Neural cell (in vitro differentiated cells): Measurements from ENCODE around the gene SBK1. TPM values are rescaled to one million over a fixed set of nuclear protein-coding genes. Genes with fewer than 3 reads are reported as not detected.

Experiments used
- H2AFZ ChIP-seq: fragments of 200-600, 300-800 bp; sonication (generic), shearing (Covaris generic); 2 replicates; pipeline ENCODE4 v1.6.0; 2014; ENCODE audit warnings: low read depth, mild to moderate bottlenecking, antibody characterized with exemption, low read length, moderate library complexity
- H3F3A ChIP-seq: fragments of 200-600 bp; shearing (Covaris generic); 2 replicates; pipeline ENCODE4 v1.6.1; 2016; ENCODE audit warnings: mild to moderate bottlenecking, moderate library complexity, mixed read lengths, antibody characterized with exemption, low read length; ENCODE audit not compliant: insufficient read depth, poor library complexity, severe bottlenecking
- H3K27ac ChIP-seq: fragments of 200-600, 300-800 bp; sonication (generic), shearing (Covaris generic); 2 replicates; pipeline ENCODE4 v1.5.1; 2014; ENCODE audit warnings: mild to moderate bottlenecking, low read length, moderate library complexity
- H3K27me3 ChIP-seq: fragments of 300-800, 200-600 bp; sonication (generic), shearing (Covaris generic); 2 replicates; pipeline ENCODE4 v1.6.0; 2014; ENCODE audit warnings: mild to moderate bottlenecking, low read depth, low read length, moderate library complexity; ENCODE audit not compliant: insufficient read depth
- H3K36me3 ChIP-seq: fragments of 300-800, 200-600 bp; sonication (generic), shearing (Covaris generic); 2 replicates; pipeline ENCODE4 v1.5.1; 2014; ENCODE audit warnings: mild to moderate bottlenecking, antibody characterized with exemption, low read length, moderate library complexity; ENCODE audit not compliant: insufficient read depth
- H3K4me2 ChIP-seq: fragments of 300-800, 200-600 bp; sonication (generic), shearing (Covaris generic); 2 replicates; pipeline ENCODE4 v1.6.0; 2014; ENCODE audit warnings: mild to moderate bottlenecking, low read length
- H3K4me3 ChIP-seq: fragments of 300-800, 200-600 bp; sonication (generic), shearing (Covaris generic); 2 replicates; pipeline ENCODE4 v1.5.1; 2014; ENCODE audit warnings: mild to moderate bottlenecking, low read length, moderate library complexity
- H3K79me2 ChIP-seq: fragments of 200-600 bp; shearing (Covaris generic); replicated peaks from 2 replicates; pipeline ENCODE4 v1.6.0; 2014; ENCODE audit warnings: mild to moderate bottlenecking, low read length, moderate library complexity; ENCODE audit not compliant: insufficient read depth
- H3K9ac ChIP-seq: fragments of 300-800, 200-600 bp; sonication (generic), shearing (Covaris generic); 2 replicates; pipeline ENCODE4 v1.6.1; 2016; ENCODE audit warnings: mild to moderate bottlenecking, low read length, mixed read lengths
- H3K9me2 ChIP-seq: fragments of 200-600 bp; shearing (Covaris generic); 2 replicates; pipeline ENCODE4 v1.6.1; 2016; ENCODE audit warnings: mild to moderate bottlenecking, low read length, mixed read lengths; ENCODE audit not compliant: insufficient read depth
- H3K9me3 ChIP-seq: fragments of 200-600, 300-800 bp; sonication (generic), shearing (Covaris generic); 2 replicates; pipeline ENCODE4 v1.6.1; 2016; ENCODE audit warnings: mild to moderate bottlenecking, mixed run types, low read length, moderate library complexity, mixed read lengths
- H4K20me1 ChIP-seq: fragments of 200-600 bp; shearing (Covaris generic); 2 replicates; pipeline ENCODE4 v1.6.1; 2016; ENCODE audit warnings: mild to moderate bottlenecking, mixed run types; ENCODE audit not compliant: insufficient read depth
- CTCF ChIP-seq: fragments of 450-650 bp; IDR thresholded peaks from 2 replicates; pipeline ENCODE4 v1.5.1; 2014; ENCODE audit warnings: antibody characterized with exemption, mild to moderate bottlenecking, moderate library complexity; ENCODE audit not compliant: poor library complexity, severe bottlenecking
- EP300 ChIP-seq: fragments of 450-650 bp; conservative IDR thresholded peaks from 2 replicates; pipeline ENCODE4 v1.6.1; 2014; ENCODE audit warnings: antibody characterized with exemption, mild to moderate bottlenecking, moderate library complexity; ENCODE audit not compliant: poor library complexity, severe bottlenecking
- EZH2 ChIP-seq: fragments of 200-600, 300-800 bp; shearing (Covaris generic), sonication (generic); IDR thresholded peaks from 2 replicates; pipeline ENCODE4 v1.6.1; 2014; ENCODE audit warnings: antibody characterized with exemption, low read length, borderline replicate concordance, mild to moderate bottlenecking; ENCODE audit not compliant: insufficient read depth, poor library complexity, severe bottlenecking
- MXI1 ChIP-seq: fragments of 450-650 bp; conservative IDR thresholded peaks from 2 replicates; pipeline ENCODE4 v1.6.1; 2014; ENCODE audit warnings: antibody characterized with exemption, mild to moderate bottlenecking; ENCODE audit not compliant: poor library complexity, severe bottlenecking
- POLR2AphosphoS5 ChIP-seq: IDR thresholded peaks from 2 replicates; pipeline ENCODE4 v1.6.1; 2012
- RAD21 ChIP-seq: fragments of 450-650 bp; conservative IDR thresholded peaks from 2 replicates; pipeline ENCODE4 v1.6.1; 2014; ENCODE audit warnings: antibody characterized with exemption, mild to moderate bottlenecking, moderate library complexity
- SMC3 ChIP-seq: fragments of 450-650 bp; conservative IDR thresholded peaks from 2 replicates; pipeline ENCODE4 v1.6.1; 2014; ENCODE audit warnings: antibody characterized with exemption, mild to moderate bottlenecking, moderate library complexity; ENCODE audit not compliant: poor library complexity
- TAF1 ChIP-seq: IDR thresholded peaks from 2 replicates; pipeline ENCODE4 v1.6.1; 2012; ENCODE audit warnings: low read depth
- polyA plus RNA-seq: library from polyadenylated mRNA; depleted of rRNA; stranded (reverse); fragments of >200 nt; gene quantifications from 2 replicates; pipeline ENCODE4 v1.2.3, GENCODE V29; 2014
- TF ChIP-seq, protein P1 (sequence below): IDR thresholded peaks from 2 replicates; pipeline ENCODE4 v1.6.1; 2012; ENCODE audit warnings: borderline replicate concordance

Gene SBK1
- polyA plus RNA-seq, 1 donor from 2014 or later: 18.2 TPM

DNA sequence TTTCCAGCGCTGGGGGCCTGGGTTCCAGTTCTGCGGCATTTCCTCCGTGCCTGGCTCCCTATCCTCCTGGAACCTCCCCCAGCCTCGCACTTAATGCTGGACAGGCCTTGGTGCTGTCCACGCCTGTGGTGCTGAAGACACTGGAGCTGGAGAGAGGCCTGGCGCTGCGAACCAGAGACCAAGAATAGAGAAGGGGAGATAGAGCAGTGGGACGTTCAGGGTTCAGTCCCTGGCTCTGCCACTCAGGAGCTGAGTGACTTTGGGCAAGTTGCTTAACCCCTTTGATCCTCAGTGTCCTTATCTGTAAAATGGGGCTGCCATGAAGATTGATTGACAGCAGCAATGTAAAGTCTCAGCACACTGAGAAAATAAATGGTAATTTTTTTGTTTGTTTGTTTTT is 11.9 kb downstream of the SBK1 start:
- TF ChIP-seq EP300 (no peak), RAD21 (no peak), CTCF (no peak), EZH2 (no peak), POLR2AphosphoS5 (no peak), TAF1 (no peak), SMC3 (no peak), MXI1 (no peak)
- TF ChIP-seq, protein P1, sequence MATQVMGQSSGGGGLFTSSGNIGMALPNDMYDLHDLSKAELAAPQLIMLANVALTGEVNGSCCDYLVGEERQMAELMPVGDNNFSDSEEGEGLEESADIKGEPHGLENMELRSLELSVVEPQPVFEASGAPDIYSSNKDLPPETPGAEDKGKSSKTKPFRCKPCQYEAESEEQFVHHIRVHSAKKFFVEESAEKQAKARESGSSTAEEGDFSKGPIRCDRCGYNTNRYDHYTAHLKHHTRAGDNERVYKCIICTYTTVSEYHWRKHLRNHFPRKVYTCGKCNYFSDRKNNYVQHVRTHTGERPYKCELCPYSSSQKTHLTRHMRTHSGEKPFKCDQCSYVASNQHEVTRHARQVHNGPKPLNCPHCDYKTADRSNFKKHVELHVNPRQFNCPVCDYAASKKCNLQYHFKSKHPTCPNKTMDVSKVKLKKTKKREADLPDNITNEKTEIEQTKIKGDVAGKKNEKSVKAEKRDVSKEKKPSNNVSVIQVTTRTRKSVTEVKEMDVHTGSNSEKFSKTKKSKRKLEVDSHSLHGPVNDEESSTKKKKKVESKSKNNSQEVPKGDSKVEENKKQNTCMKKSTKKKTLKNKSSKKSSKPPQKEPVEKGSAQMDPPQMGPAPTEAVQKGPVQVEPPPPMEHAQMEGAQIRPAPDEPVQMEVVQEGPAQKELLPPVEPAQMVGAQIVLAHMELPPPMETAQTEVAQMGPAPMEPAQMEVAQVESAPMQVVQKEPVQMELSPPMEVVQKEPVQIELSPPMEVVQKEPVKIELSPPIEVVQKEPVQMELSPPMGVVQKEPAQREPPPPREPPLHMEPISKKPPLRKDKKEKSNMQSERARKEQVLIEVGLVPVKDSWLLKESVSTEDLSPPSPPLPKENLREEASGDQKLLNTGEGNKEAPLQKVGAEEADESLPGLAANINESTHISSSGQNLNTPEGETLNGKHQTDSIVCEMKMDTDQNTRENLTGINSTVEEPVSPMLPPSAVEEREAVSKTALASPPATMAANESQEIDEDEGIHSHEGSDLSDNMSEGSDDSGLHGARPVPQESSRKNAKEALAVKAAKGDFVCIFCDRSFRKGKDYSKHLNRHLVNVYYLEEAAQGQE: no peak
- Histone ChIP-seq H3K9me2 (no peaks in the 10 kb centered on the region), H3K27me3 (no peaks in the 10 kb centered on the region), H3K9ac (no peak overlapping the region), H3K79me2 (peaks cover 70% of the 10 kb centered on the region), H3K36me3 (peaks cover 10% of the 10 kb centered on the region), H3F3A (no peaks in the 10 kb centered on the region), H3K4me3 (no peak overlapping the region), H3K27ac (no peak overlapping the region), H2AFZ (no peak overlapping the region), H3K9me3 (no peaks in the 10 kb centered on the region), H3K4me2 (no peak overlapping the region), H4K20me1 (peaks cover 53% of the 10 kb centered on the region)

GRCh38 chr16:28307936-28308335 is 15.6 kb downstream of the SBK1 start:
- Histone ChIP-seq H3K36me3 (peaks cover 12% of the 10 kb centered on the region), H3K79me2 (peaks cover 50% of the 10 kb centered on the region), H4K20me1 (peaks cover 49% of the 10 kb centered on the region), H3K9me3 (no peaks in the 10 kb centered on the region), H3K27me3 (no peaks in the 10 kb centered on the region), H2AFZ (no peak overlapping the region), H3K4me3 (no peak overlapping the region), H3K4me2 (no peak overlapping the region), H3K9ac (no peak overlapping the region), H3F3A (no peaks in the 10 kb centered on the region), H3K9me2 (no peaks in the 10 kb centered on the region), H3K27ac (no peak overlapping the region)
- TF ChIP-seq EP300 (no peak), EZH2 (no peak), TAF1 (no peak), CTCF (no peak), RAD21 (no peak)
- TF ChIP-seq, protein P1: no peak
